ENCODE data around the gene EGLN3.

EGLN3 gene

DNA sequence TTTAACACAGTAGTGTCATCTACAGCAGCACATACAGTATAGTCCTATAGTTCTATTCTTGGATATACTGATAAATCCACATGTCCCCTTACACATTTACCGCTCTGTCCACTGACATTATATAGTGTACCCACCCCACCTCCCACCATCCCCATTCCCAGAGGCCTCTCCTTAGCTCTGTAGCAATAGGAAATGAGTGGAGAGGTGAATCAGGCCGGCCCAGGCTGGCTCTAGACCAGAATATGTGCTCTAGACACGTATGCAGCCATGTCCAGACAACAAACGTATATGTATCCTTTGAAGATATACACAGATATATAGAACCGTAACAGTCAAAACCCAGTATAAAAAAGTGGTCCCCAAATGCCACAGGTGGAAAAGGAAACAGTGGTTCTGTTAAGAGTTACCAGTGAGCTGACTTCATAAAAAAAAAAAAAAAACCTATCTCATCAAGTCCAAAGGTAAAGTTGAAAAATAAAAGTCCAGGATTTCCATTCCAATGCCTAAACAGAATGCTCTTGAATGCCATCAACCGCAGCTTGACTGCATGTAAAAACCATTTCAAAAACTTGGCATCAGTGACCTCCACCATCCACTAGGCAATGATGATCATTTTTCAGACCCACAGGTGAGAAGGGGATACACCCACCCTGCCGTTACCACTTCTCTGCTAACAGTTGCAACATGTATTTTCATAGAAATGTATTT lies 16.7 kb downstream of the EGLN3 start:
- H3K9me3 ChIP-seq (ENCODE audit: control insufficient read depth, low read length): no peaks in the 10 kb centered on the region

DNA sequence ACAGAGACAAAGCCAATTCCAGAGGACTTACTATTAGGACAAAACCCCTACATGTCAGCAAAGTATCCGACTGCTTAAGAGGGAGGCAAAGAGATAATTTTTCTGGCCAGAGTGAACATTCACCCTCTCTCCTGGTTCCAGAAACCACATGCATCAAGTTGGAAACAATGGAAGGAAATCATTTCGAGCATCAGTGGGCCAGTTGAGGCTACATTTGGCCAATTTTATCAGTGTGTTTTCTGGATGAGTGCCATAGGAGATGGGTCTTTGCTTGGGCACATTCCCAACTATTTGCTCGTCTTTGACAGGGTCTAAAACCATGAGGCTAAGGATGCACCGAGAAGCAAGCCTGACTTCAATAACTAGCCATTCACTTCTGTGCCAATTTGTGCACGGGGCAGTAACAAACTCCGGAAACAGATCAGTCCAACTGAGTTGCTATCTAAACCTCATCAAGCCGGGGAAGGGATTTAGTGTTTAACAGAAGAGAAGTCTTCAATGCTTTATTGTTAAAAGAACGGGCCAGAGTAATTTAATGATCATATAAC lies 17.4 kb downstream of the EGLN3 start:
- Histone ChIP-seq H3K9ac (no peak overlapping the region), H3K36me3 (ENCODE audit: control insufficient read depth, insufficient read depth, low read length) (no peaks in the 10 kb centered on the region), H3K4me2 (ENCODE audit: low read length) (no peak overlapping the region), H3K4me3 (ENCODE audit: low read depth, low read length) (no peak overlapping the region), H3K27me3 (ENCODE audit: control insufficient read depth, insufficient read depth, low read length) (no peaks in the 10 kb centered on the region), H3K9me3 (ENCODE audit: control insufficient read depth, low read length) (no peaks in the 10 kb centered on the region), H3K27ac (no peak overlapping the region), H3K4me1 (peaks cover 3% of the 10 kb centered on the region), H3K79me2 (no peaks in the 10 kb centered on the region), H2AFZ (no peak overlapping the region)
- TF ChIP-seq, protein P1, sequence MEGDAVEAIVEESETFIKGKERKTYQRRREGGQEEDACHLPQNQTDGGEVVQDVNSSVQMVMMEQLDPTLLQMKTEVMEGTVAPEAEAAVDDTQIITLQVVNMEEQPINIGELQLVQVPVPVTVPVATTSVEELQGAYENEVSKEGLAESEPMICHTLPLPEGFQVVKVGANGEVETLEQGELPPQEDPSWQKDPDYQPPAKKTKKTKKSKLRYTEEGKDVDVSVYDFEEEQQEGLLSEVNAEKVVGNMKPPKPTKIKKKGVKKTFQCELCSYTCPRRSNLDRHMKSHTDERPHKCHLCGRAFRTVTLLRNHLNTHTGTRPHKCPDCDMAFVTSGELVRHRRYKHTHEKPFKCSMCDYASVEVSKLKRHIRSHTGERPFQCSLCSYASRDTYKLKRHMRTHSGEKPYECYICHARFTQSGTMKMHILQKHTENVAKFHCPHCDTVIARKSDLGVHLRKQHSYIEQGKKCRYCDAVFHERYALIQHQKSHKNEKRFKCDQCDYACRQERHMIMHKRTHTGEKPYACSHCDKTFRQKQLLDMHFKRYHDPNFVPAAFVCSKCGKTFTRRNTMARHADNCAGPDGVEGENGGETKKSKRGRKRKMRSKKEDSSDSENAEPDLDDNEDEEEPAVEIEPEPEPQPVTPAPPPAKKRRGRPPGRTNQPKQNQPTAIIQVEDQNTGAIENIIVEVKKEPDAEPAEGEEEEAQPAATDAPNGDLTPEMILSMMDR (IDR thresholded peaks at IDR 0.05): no peak

More for the DNA sequence above, 16.7 kb downstream of the EGLN3 start:
- Histone ChIP-seq H3K4me3 (ENCODE audit: low read depth, low read length) (no peak overlapping the region), H3K27ac (no peak overlapping the region), H3K27me3 (ENCODE audit: control insufficient read depth, insufficient read depth, low read length) (no peaks in the 10 kb centered on the region), H3K4me2 (ENCODE audit: low read length) (no peak overlapping the region), H3K9ac (no peak overlapping the region), H3K79me2 (no peaks in the 10 kb centered on the region), H3K36me3 (ENCODE audit: control insufficient read depth, insufficient read depth, low read length) (no peaks in the 10 kb centered on the region), H2AFZ (no peak overlapping the region), H3K4me1 (peaks cover 3% of the 10 kb centered on the region)
- TF ChIP-seq, protein P1 (IDR thresholded peaks at IDR 0.05): no peak

DNA sequence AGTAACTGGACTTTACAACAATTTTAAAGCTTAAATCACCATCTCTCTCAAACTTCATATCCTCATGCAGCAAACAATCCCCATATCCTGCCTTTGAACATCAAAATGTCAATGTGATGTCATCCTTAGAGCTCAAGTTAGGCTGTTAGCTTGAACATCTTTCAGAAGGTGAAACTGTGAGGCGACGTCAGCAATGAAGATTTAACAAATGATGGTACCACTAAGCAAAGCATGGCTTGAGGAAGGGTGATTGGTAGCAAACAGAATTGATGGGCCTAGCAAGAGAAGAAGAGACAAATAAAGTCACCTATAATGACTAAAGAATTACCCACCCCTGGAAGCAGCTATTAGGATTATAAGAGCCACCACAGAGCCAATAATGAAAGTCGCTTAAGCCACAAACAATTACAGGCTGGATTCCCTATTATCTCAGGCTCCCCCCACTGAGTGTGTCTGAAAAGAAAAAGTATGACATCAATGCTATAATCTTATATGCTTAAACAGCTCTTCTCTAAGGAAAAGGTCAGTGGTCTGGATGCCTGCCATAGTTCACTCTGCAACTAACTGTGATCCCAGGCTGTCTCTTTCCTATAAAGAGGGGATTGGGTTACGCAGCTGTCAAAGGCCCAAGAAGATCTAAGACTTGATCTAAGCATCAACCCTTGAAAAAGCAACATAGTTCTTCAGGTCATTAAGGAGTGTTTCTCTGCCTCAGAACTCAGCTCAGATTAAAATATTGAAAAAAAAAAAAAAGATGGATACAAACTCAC lies 18.1 kb downstream of the EGLN3 start:
- TF ChIP-seq, protein P1 (IDR thresholded peaks at IDR 0.05): no peak
- Histone ChIP-seq H3K27me3 (ENCODE audit: control insufficient read depth, insufficient read depth, low read length) (no peaks in the 10 kb centered on the region), H3K9me3 (ENCODE audit: control insufficient read depth, low read length) (no peaks in the 10 kb centered on the region), H3K27ac (no peak overlapping the region), H3K79me2 (no peaks in the 10 kb centered on the region), H3K36me3 (ENCODE audit: control insufficient read depth, insufficient read depth, low read length) (no peaks in the 10 kb centered on the region), H3K4me3 (ENCODE audit: low read depth, low read length) (no peak overlapping the region), H3K4me1 (peaks cover 3% of the 10 kb centered on the region), H3K9ac (no peak overlapping the region), H2AFZ (no peak overlapping the region), H3K4me2 (ENCODE audit: low read length) (no peak overlapping the region)

DNA sequence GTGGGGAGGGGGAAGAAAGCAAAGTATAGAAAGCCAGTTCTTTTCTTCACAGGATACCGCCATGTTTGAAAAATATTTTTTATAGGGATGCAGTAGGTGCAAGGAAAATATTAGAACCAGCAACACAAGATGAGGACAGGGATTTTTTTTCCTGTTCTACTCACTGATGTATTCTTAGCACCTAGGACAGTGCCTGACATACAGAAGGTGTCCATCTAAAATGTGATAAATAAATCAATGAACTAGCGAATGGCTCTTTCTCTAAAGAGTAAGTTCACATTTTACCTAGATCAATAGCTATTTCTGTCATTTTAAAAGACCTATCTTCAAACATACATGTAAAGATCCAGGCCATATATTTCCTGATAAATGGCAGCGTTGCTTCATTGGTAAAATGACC lies 18.8 kb downstream of the EGLN3 start:
- no peaks in the 10 kb centered on the region for H3K9me3 ChIP-seq (ENCODE audit: control insufficient read depth, low read length)
- H3K4me3 ChIP-seq (ENCODE audit: low read depth, low read length): no peak overlapping the region
- TF ChIP-seq, protein P1 (IDR thresholded peaks at IDR 0.05): no peak
- no peaks in the 10 kb centered on the region for H3K27me3 ChIP-seq (ENCODE audit: control insufficient read depth, insufficient read depth, low read length)
- no peaks in the 10 kb centered on the region for H3K79me2 ChIP-seq
- no peaks in the 10 kb centered on the region for H3K36me3 ChIP-seq (ENCODE audit: control insufficient read depth, insufficient read depth, low read length)
- no peak overlapping the region for H2AFZ ChIP-seq
- no peak overlapping the region for H3K27ac ChIP-seq
- no peak overlapping the region for H3K4me2 ChIP-seq (ENCODE audit: low read length)
- H3K4me1 ChIP-seq: peaks cover 3% of the 10 kb centered on the region
- H3K9ac ChIP-seq: no peak overlapping the region
